Mesothelial cell of epicardium (in vitro differentiated cells): ENCODE data around the gene BLM. TPM values are rescaled to one million over a fixed set of nuclear protein-coding genes. Genes with fewer than 3 reads are reported as not detected.
A peak's percentile ranks its signal among the peaks of the same experiment; 100 is the strongest.
"Not testable (repeated sequence)": the region's sequence is repeated elsewhere in the genome, so short reads cannot be mapped to it uniquely, and the experiment has no call there.

Source experiments
- DNase-seq, 2 experiments: peaks; one replicate each; pipeline ENCODE4 v3.0.0; 2021; ENCODE audit warnings: low spot score in 2 of 2; ENCODE audit not compliant: unreplicated experiment in 2 of 2
- H3K27ac Mint-ChIP-seq: 2 replicates; pipeline ENCODE4 v1.8.0; 2021; ENCODE audit warnings: mixed read lengths
- H3K27me3 Mint-ChIP-seq: 2 replicates; pipeline ENCODE4 v1.8.0; 2021; ENCODE audit warnings: low read depth, mixed read lengths
- H3K36me3 Mint-ChIP-seq: 2 replicates; pipeline ENCODE4 v1.8.0; 2021; ENCODE audit warnings: mixed read lengths
- H3K4me1 Mint-ChIP-seq: 2 replicates; pipeline ENCODE4 v1.8.0; 2021; ENCODE audit warnings: mixed read lengths
- H3K4me3 Mint-ChIP-seq: 2 replicates; pipeline ENCODE4 v1.8.0; 2021; ENCODE audit warnings: mild to moderate bottlenecking, moderate library complexity, mixed read lengths
- H3K9me3 Mint-ChIP-seq: 2 replicates; pipeline ENCODE4 v1.8.0; 2021; ENCODE audit warnings: mixed read lengths
- total RNA-seq: library from RNA; stranded (reverse); gene quantifications from 3 replicates; pipeline ENCODE4 v1.2.1, GENCODE V29; 2021
- TF ChIP-seq, protein P1 (sequence below): fragments of 200-600 bp; sonication (generic); IDR thresholded peaks from one replicate; pipeline ENCODE4 v1.5.0; 2021; ENCODE audit warnings: antibody characterized with exemption; ENCODE audit not compliant: unreplicated experiment

The BLM gene
- total RNA-seq, 1 donor from 2014 or later: 13.4 TPM

DNA sequence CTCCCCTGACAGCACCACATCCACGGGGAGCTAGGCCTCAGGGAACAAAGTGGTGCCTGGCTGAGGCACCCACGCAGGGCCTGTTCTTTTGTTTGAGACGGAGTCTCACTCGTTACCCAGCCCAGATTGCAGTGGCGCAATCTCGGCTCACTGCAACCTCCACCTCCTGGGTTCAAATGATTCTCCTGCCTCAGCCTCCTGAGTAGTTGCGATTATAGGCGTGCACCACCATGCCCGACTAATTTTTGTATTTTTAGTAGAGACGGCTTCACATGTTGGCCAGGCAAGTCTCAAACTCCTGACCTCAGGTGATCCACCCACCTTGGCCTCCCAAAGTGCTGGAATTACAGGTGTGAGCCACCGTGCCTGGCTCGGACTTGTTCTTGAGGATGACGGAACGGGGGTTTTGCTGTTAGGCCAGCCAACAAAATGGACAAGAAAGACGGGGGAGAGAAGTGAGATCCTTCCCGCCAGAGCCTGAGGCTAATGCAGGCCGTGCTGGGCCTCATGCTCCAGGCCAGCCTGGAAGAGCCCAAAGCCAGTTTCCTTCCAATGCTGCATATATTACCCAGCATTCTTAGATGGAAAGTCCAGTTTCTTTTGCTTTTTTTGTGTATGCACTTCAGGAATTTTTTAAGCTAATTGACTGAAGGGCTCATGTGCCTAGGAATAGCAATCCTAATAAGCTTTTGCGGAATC is 123.2 kb downstream of the BLM start:
- TF ChIP-seq, protein P1, sequence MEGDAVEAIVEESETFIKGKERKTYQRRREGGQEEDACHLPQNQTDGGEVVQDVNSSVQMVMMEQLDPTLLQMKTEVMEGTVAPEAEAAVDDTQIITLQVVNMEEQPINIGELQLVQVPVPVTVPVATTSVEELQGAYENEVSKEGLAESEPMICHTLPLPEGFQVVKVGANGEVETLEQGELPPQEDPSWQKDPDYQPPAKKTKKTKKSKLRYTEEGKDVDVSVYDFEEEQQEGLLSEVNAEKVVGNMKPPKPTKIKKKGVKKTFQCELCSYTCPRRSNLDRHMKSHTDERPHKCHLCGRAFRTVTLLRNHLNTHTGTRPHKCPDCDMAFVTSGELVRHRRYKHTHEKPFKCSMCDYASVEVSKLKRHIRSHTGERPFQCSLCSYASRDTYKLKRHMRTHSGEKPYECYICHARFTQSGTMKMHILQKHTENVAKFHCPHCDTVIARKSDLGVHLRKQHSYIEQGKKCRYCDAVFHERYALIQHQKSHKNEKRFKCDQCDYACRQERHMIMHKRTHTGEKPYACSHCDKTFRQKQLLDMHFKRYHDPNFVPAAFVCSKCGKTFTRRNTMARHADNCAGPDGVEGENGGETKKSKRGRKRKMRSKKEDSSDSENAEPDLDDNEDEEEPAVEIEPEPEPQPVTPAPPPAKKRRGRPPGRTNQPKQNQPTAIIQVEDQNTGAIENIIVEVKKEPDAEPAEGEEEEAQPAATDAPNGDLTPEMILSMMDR: no peak
- H3K9me3 Mint-ChIP-seq: no peaks in the 10 kb centered on the region
- H3K27me3 Mint-ChIP-seq: no peaks in the 10 kb centered on the region
- DNase-seq: no peak
- no peaks in the 10 kb centered on the region for H3K36me3 Mint-ChIP-seq
- peaks cover 23% of the 10 kb centered on the region for H3K4me1 Mint-ChIP-seq
- H3K4me3 Mint-ChIP-seq: no peak overlapping the region
- H3K27ac Mint-ChIP-seq: peak overlapping the region; percentile 87

DNA sequence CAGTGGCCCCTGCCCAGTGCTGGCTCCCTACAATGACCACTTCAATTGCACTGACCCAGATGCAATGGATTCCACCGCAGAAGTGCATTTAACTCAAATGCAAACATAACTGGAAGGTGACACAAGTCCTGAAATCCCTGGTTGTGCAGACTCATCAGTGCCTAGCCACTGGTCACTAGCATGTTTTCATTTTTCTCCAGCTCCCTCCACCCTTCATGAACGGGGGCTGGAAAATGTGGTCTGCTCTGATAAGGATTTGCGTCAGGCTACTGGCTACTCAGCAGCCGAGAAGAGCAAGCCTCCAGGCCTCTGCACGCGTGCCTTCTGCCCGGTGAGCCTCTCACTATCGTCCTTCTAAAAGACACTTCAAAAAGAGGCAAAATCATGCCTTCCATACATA is 123.8 kb downstream of the BLM start:
- H3K36me3 Mint-ChIP-seq: no peaks in the 10 kb centered on the region
- TF ChIP-seq, protein P1: no peak
- H3K27me3 Mint-ChIP-seq: no peaks in the 10 kb centered on the region
- DNase-seq: no peak
- H3K4me3 Mint-ChIP-seq: no peak overlapping the region
- H3K4me1 Mint-ChIP-seq: peaks cover 23% of the 10 kb centered on the region
- H3K27ac Mint-ChIP-seq: no peak overlapping the region
- no peaks in the 10 kb centered on the region for H3K9me3 Mint-ChIP-seq

DNA sequence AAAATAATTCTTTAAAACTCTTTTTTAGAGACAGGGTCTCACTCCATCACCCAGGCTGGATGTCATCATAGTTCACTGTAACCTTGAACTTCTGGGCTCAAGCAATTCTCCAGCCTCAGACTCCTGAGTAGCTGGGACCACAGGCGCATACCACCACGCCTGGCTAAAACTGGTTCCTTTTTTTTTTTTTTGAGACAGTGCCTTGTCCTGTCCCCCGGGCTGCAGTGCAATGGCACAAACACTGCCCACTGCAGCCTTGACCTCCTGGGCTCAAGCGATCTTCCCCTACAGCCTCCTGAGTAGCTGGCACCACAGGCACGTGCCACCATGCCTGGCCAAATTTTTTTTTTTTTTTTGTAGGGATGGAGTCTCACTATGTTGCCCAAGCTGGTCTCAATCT is 127.5 kb downstream of the BLM start:
- TF ChIP-seq, protein P1: no peak
- no peaks in the 10 kb centered on the region for H3K27me3 Mint-ChIP-seq
- no peaks in the 10 kb centered on the region for H3K9me3 Mint-ChIP-seq
- H3K4me1 Mint-ChIP-seq: peaks cover 11% of the 10 kb centered on the region
- H3K27ac Mint-ChIP-seq: no peak overlapping the region
- no peak for DNase-seq
- H3K36me3 Mint-ChIP-seq: no peaks in the 10 kb centered on the region
- H3K4me3 Mint-ChIP-seq: no peak overlapping the region

DNA sequence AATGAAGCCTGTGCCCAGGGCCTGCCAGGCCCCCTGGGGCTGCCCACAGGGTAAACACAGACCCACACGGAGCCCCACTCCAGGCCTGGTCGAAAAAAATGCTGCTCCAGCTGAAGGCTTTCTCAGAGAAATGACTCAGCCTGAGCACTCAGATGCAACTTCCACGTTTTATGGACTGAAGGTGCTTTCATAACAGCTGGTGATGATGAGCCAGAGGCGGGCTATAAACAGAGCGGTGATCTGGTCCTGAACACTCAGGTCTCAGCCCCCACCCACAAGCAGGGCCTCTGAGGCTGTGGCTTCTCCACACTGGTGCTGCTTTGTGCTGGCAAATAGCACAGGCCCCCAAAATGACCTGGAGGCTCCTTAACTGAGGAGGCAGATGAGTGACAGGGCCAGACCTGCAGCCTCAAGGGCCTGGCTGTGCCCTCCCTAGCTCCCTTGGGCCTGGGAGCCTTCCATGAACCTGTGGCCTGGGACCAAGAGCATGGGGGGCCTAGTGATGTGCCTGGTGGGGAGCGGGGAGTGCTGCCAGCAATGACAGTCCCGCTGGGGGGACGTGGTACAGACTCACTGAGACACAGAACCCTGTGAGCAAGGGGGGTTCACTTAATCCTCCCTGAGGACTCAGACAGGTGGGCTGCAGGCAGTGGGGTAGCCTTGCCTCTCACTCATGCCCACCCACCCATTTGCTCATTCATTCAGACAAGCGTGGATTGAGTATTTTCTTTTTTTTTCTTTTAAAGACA is 128.2 kb downstream of the BLM start:
- H3K27me3 Mint-ChIP-seq: no peaks in the 10 kb centered on the region

DNA sequence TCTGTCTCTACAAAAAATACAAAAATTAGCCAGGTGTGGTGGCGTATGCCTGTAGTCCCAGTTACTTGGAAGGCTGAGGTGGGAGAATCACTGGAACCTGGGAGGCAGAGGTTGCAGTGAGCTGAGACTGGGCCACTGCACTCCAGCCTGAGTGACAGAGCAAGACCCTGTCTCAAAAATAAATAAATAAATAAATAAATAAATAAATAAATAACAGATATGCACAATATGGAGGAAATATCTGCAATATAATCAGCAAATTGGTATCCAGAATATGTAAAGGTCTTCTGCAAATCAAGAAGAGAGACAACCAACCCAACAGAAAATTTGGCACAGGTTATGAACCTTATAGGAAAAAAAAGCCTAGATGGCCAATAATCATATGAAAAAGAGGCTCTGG is 132.3 kb downstream of the BLM start:
- H3K9me3 Mint-ChIP-seq, H3K36me3 Mint-ChIP-seq, H3K4me1 Mint-ChIP-seq, H3K27me3 Mint-ChIP-seq, H3K27ac Mint-ChIP-seq, DNase-seq, H3K4me3 Mint-ChIP-seq: not testable (repeated sequence)

More for the DNA sequence above, 128.2 kb downstream of the BLM start:
- Mint-ChIP-seq H3K36me3 (no peaks in the 10 kb centered on the region), H3K27ac (no peak overlapping the region), H3K9me3 (no peaks in the 10 kb centered on the region), H3K4me3 (no peak overlapping the region), H3K4me1 (peaks cover 5% of the 10 kb centered on the region)
- DNase-seq: no peak
- TF ChIP-seq, protein P1: no peak

DNA sequence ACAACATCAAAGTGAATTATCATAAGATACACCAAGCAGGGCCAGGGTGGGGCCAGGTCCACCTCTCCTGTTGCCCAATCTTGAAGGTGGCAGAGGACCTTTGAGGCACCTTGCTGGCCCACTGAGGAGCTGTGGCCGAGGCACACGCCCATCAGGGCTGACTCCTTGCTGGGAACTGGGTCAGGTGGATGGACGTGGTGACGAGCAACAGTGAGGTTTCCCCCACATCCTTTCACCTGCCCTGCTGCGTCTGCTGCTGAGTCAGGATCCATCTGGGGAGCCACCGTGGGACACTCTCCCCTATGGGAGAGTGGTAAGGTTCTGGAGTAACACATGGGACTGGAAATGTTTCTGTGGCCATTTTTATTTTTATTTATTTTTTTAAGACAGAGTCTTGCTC is 134.0 kb downstream of the BLM start:
- TF ChIP-seq, protein P1: no peak
- Mint-ChIP-seq H3K4me1 (no peaks in the 10 kb centered on the region), H3K36me3 (peaks cover 4% of the 10 kb centered on the region), H3K9me3 (no peaks in the 10 kb centered on the region), H3K4me3 (no peak overlapping the region), H3K27ac (no peak overlapping the region), H3K27me3 (no peaks in the 10 kb centered on the region)
- no peak for DNase-seq
